HCT116 (cell line): Measurements from ENCODE around the gene ICE1. TPM values are rescaled to one million over a fixed set of nuclear protein-coding genes. Genes with fewer than 3 reads are reported as not detected.

Experiments
- ATAC-seq: fragments of 200-7000 bp; cut with Tn5 transposase; 2 replicates; pipeline ENCODE4 v1.9.1; 2020; ENCODE audit warnings: mild to moderate bottlenecking, moderate library complexity
- BruUV-seq: library from RNA; stranded (reverse); fragments of 400-500 nt; replicated peaks from 2 replicates; lab custom pipeline; 2021; lab: Mats Ljungman, UMichigan
- CTCF ChIA-PET: fragments of 300-600 bp; sonication (Branson Sonifier 250); formaldehyde crosslinking; loops from one replicate; lab custom pipeline; 2021; ENCODE audit warnings: antibody characterized with exemption; lab: Charles Lee
- POLR2A ChIA-PET: fragments of 300-600, 350-600 bp; sonication (Branson Sonifier 250); formaldehyde crosslinking; loops from one replicate; lab custom pipeline; 2021; ENCODE audit warnings: antibody characterized with exemption; lab: Charles Lee
- RAD21 ChIA-PET, 2 experiments: fragments of 300-600 bp; sonication (Branson Sonifier 250); formaldehyde crosslinking; loops; one replicate each; lab custom pipeline; 2023; ENCODE audit warnings: low total read pairs in 2 of 2; ENCODE audit not compliant: uncharacterized antibody in 2 of 2, unreplicated experiment in 2 of 2, low non-redundant PET in 1 of 2; lab: Charles Lee
- DNase-seq: peaks from one replicate; pipeline ENCODE4 v3.0.0-alpha.2; 2010; ENCODE audit warnings: low read depth, low spot score
- H2AFZ ChIP-seq: fragments of 200-600 bp; shearing (Covaris generic), sonication (generic); 2 replicates; pipeline ENCODE4 v1.6.1; 2017; ENCODE audit warnings: low read depth, mixed run types, mixed read lengths, antibody characterized with exemption, low read length; ENCODE audit not compliant: poor library complexity, severe bottlenecking
- H3K27ac ChIP-seq: 2 replicates; pipeline ENCODE4 v1.5.1; 2012; ENCODE audit warnings: low read depth, low read length
- H3K27me3 ChIP-seq: fragments of 200-600 bp; sonication (generic); 2 replicates; pipeline ENCODE4 v1.6.1; 2016; ENCODE audit warnings: mixed run types, low read length, mixed read lengths; ENCODE audit not compliant: insufficient read depth
- H3K36me3 ChIP-seq, 2 experiments: fragments of 200-500 bp in 1 of 2; fragments of 200-600 bp in 1 of 2; sonication (Bioruptor generic) in 1 of 2; sonication (generic) in 1 of 2; 2 replicates each; pipeline versions ENCODE4 v1.5.1 to v1.6.1; 2014 to 2016; ENCODE audit warnings: low read length in 2 of 2, inconsistent platforms in 1 of 2, mixed read lengths in 1 of 2, mixed run types in 1 of 2; ENCODE audit not compliant: insufficient read depth in 2 of 2, control insufficient read depth in 1 of 2
- H3K4me1 ChIP-seq, 2 experiments: fragments of 200-600 bp in 1 of 2; sonication (generic) in 1 of 2; 2 replicates each; pipeline versions ENCODE4 v1.5.1 to v1.6.1; 2012 to 2017; ENCODE audit warnings: low read length in 2 of 2, inconsistent platforms in 1 of 2, mild to moderate bottlenecking in 1 of 2, mixed read lengths in 1 of 2, mixed run types in 1 of 2, moderate library complexity in 1 of 2; ENCODE audit not compliant: insufficient read depth in 2 of 2, control insufficient read depth in 1 of 2
- H3K4me2 ChIP-seq: fragments of 200-600 bp; sonication (generic); 2 replicates; pipeline ENCODE4 v1.6.1; 2017; ENCODE audit warnings: mixed run types, low read length, mixed read lengths
- H3K4me3 ChIP-seq, 2 experiments: fragments of 200-600 bp in 1 of 2; sonication (generic) in 1 of 2; replicated peaks in 1 of 2; 2 replicates each; pipeline ENCODE4 v1.5.1; 2011 to 2016; ENCODE audit warnings: low read length in 2 of 2, control low read depth in 1 of 2, low read depth in 1 of 2, mild to moderate bottlenecking in 1 of 2, mixed read lengths in 1 of 2, mixed run types in 1 of 2
- H3K79me2 ChIP-seq: fragments of 200-600 bp; sonication (generic); 2 replicates; pipeline ENCODE4 v1.6.1; 2017; ENCODE audit warnings: mild to moderate bottlenecking, mixed run types, low read length, moderate library complexity, mixed read lengths; ENCODE audit not compliant: insufficient read depth
- H3K9ac ChIP-seq: fragments of 200-600 bp; sonication (generic); 2 replicates; pipeline ENCODE4 v1.6.1; 2016; ENCODE audit warnings: low read length, mixed read lengths
- H3K9me2 ChIP-seq: fragments of 200-600 bp; sonication (generic), shearing (Covaris generic); 2 replicates; pipeline ENCODE4 v1.6.1; 2017; ENCODE audit warnings: mixed run types, mild to moderate bottlenecking, moderate library complexity; ENCODE audit not compliant: insufficient read depth
- H3K9me3 ChIP-seq, 2 experiments: fragments of 200-500 bp in 1 of 2; fragments of 200-600 bp in 1 of 2; sonication (Bioruptor generic) in 1 of 2; sonication (generic) in 1 of 2; 2 replicates each; pipeline ENCODE4 v1.6.1; 2014 to 2017; ENCODE audit warnings: low read length in 2 of 2, mixed read lengths in 2 of 2, inconsistent platforms in 1 of 2, low read depth in 1 of 2, mild to moderate bottlenecking in 1 of 2, mixed run types in 1 of 2, moderate library complexity in 1 of 2; ENCODE audit not compliant: control insufficient read depth in 1 of 2, insufficient read depth in 1 of 2
- H4K20me1 ChIP-seq: fragments of 200-600 bp; sonication (generic), shearing (Covaris generic); 2 replicates; pipeline ENCODE4 v1.6.1; 2017; ENCODE audit warnings: mixed run types, mild to moderate bottlenecking, moderate library complexity; ENCODE audit not compliant: insufficient read depth
- CBX3 ChIP-seq: IDR thresholded peaks from 2 replicates; pipeline ENCODE4 v1.6.1; 2012; ENCODE audit warnings: low read depth
- CEBPB ChIP-seq: IDR thresholded peaks from 2 replicates; pipeline ENCODE4 v1.6.1; 2012; ENCODE audit warnings: low read depth
- CTCF ChIP-seq, 3 experiments: fragments of 200-600 bp in 1 of 3; sonication (generic) in 1 of 3; IDR thresholded peaks in 2 of 3; conservative IDR thresholded peaks in 1 of 3; 2 replicates each; pipeline ENCODE4 v1.5.1; 2012 to 2017; ENCODE audit warnings: low read depth in 2 of 3, low read length in 2 of 3, antibody characterized with exemption in 1 of 3, borderline replicate concordance in 1 of 3, control low read depth in 1 of 3, mild to moderate bottlenecking in 1 of 3, mixed read lengths in 1 of 3, mixed run types in 1 of 3, moderate library complexity in 1 of 3; ENCODE audit not compliant: insufficient read depth in 1 of 3
- ELF1 ChIP-seq: IDR thresholded peaks from 2 replicates; pipeline ENCODE4 v1.6.1; 2012; ENCODE audit warnings: low read depth, borderline replicate concordance
- EZH2phosphoT487 ChIP-seq: fragments of 200-600 bp; IDR thresholded peaks from 2 replicates; pipeline ENCODE4 v1.6.1; 2018; ENCODE audit warnings: antibody characterized with exemption, borderline replicate concordance
- POLR2A ChIP-seq: IDR thresholded peaks from 2 replicates; pipeline ENCODE4 v1.7.0; 2011; ENCODE audit warnings: borderline replicate concordance; ENCODE audit not compliant: insufficient read depth, insufficient read length; ENCODE audit errors: extremely low read depth
- POLR2AphosphoS5 ChIP-seq: IDR thresholded peaks from 2 replicates; pipeline ENCODE4 v1.6.1; 2011; ENCODE audit warnings: mild to moderate bottlenecking, low read depth, low read length, moderate library complexity
- RAD21 ChIP-seq: IDR thresholded peaks from 2 replicates; pipeline ENCODE4 v1.6.1; 2012; ENCODE audit warnings: low read depth, mild to moderate bottlenecking
- SIN3A ChIP-seq: IDR thresholded peaks from 2 replicates; pipeline ENCODE4 v1.6.1; 2012; ENCODE audit warnings: low read depth
- ZFX ChIP-seq: fragments of 450-650 bp; IDR thresholded peaks from 2 replicates; pipeline ENCODE4 v1.6.1; 2017
- intact Hi-C: fragments of 100-400 bp; cut with micrococcal nuclease; formaldehyde crosslinking; loops from 2 replicates; pipeline ENCODE4 v1.10.0; 2022
- total RNA-seq: library from RNA; stranded (reverse); gene quantifications from one replicate; pipeline ENCODE4 v1.2.1, GENCODE V29; 2021; ENCODE audit not compliant: unreplicated experiment
- TF ChIP-seq, protein P1 (sequence below): IDR thresholded peaks from 2 replicates; pipeline ENCODE4 v1.6.1; 2012; ENCODE audit warnings: low read depth
- TF ChIP-seq, protein P2 (sequence below): IDR thresholded peaks from 2 replicates; pipeline ENCODE4 v1.6.1; 2012
- TF ChIP-seq, protein P3 (sequence below): IDR thresholded peaks from 2 replicates; pipeline ENCODE4 v1.6.1; 2012

ICE1 gene
- total RNA-seq, 1 experiment from 2014 or later: 30.0 TPM

DNA sequence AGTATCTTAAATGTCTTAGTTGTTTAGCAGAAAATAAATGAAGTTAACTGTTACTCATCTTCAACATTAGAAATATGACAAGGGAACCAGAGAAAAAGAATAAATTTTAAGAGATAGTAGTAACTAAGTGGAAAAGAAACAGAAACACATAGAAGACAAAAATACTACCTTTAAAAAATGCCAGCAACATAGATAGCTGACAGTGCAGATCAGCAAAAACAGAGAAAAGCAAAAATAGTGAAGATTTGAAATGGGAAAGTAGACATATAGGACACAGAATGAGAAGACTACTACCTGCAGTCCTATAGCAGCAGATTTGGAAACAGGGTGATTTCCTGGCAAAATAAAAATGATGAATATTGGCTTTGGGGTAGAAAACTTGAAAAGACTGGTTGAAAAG lies 48.5 kb downstream of the ICE1 start (continued):
- TF ChIP-seq, protein P1, sequence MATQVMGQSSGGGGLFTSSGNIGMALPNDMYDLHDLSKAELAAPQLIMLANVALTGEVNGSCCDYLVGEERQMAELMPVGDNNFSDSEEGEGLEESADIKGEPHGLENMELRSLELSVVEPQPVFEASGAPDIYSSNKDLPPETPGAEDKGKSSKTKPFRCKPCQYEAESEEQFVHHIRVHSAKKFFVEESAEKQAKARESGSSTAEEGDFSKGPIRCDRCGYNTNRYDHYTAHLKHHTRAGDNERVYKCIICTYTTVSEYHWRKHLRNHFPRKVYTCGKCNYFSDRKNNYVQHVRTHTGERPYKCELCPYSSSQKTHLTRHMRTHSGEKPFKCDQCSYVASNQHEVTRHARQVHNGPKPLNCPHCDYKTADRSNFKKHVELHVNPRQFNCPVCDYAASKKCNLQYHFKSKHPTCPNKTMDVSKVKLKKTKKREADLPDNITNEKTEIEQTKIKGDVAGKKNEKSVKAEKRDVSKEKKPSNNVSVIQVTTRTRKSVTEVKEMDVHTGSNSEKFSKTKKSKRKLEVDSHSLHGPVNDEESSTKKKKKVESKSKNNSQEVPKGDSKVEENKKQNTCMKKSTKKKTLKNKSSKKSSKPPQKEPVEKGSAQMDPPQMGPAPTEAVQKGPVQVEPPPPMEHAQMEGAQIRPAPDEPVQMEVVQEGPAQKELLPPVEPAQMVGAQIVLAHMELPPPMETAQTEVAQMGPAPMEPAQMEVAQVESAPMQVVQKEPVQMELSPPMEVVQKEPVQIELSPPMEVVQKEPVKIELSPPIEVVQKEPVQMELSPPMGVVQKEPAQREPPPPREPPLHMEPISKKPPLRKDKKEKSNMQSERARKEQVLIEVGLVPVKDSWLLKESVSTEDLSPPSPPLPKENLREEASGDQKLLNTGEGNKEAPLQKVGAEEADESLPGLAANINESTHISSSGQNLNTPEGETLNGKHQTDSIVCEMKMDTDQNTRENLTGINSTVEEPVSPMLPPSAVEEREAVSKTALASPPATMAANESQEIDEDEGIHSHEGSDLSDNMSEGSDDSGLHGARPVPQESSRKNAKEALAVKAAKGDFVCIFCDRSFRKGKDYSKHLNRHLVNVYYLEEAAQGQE: no peak
- no peak for TF ChIP-seq POLR2AphosphoS5
- TF ChIP-seq, protein P2, sequence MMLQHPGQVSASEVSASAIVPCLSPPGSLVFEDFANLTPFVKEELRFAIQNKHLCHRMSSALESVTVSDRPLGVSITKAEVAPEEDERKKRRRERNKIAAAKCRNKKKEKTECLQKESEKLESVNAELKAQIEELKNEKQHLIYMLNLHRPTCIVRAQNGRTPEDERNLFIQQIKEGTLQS: no peak
- TF ChIP-seq POLR2A: no peak

- H2AFZ ChIP-seq: no peak overlapping the region
- H3K4me2 ChIP-seq: no peak overlapping the region
- intact Hi-C loops: no loop called here
- H3K27ac ChIP-seq: no peak overlapping the region
- TF ChIP-seq CTCF (IDR thresholded peaks at IDR 0.05 in 2 of 3, conservative IDR thresholded peaks at IDR 0.05 in 1 of 3; ENCODE audit: borderline replicate concordance in 1 of 3, insufficient read depth in 1 of 3, low read depth in 2 of 3, low read length in 2 of 3) (no peak), SIN3A (no peak), RAD21 (no peak), ELF1 (no peak), EZH2phosphoT487 (no peak), CEBPB (no peak), ZFX (no peak), CBX3 (no peak)
- TF ChIP-seq, protein P1: no peak
- TF ChIP-seq, protein P3, sequence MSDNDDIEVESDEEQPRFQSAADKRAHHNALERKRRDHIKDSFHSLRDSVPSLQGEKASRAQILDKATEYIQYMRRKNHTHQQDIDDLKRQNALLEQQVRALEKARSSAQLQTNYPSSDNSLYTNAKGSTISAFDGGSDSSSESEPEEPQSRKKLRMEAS: no peak
- TF ChIP-seq, all 23 proteins: peak for 0
- H3K36me3 ChIP-seq: peaks cover 8 to 13% of the 10 kb centered on the region in 2 experiments; a peak in 3 of 4 replicates
- no peaks in the 10 kb centered on the region; the same call in 1 of the 2 replicates for H4K20me1 ChIP-seq
- DNase-seq (no peak), ATAC-seq (no peak)
- H3K9ac ChIP-seq: no peak overlapping the region
- no peak overlapping the region for H3K4me3 ChIP-seq
- H3K27me3 ChIP-seq: no peaks in the 10 kb centered on the region
- no TSS peak for BruUV-seq
- RAD21 ChIA-PET: no interaction called here
- no peaks in the 10 kb centered on the region for H3K4me1 ChIP-seq
- POLR2A ChIA-PET: no interaction called here
- CTCF ChIA-PET: no interaction called here
- no peaks in the 10 kb centered on the region for H3K79me2 ChIP-seq
- H3K9me3 ChIP-seq: no peaks in the 10 kb centered on the region
- H3K9me2 ChIP-seq: no peaks in the 10 kb centered on the region
Observed at GRCh38 chr5:5473226-5473625, 50.7 kb downstream of the ICE1 start.
